Measurements from ENCODE around the gene CLDN14.

The CLDN14 gene

GRCh38 chr21:36487641-36488307 is 7.9 kb upstream of the CLDN14 start:
- H3K27ac ChIP-seq = no peak overlapping the region
- no peaks in the 10 kb centered on the region for H3K79me2 ChIP-seq
- H3K4me1 ChIP-seq = no peaks in the 10 kb centered on the region

GRCh38 chr21:36486246-36486645 is 6.3 kb upstream of the CLDN14 start:
- H3K36me3 ChIP-seq (ENCODE audit: control insufficient read depth, insufficient read depth, low read length) = no peaks in the 10 kb centered on the region
- H2AFZ ChIP-seq = no peak overlapping the region
- no peak for TF ChIP-seq CTCF (IDR thresholded peaks at IDR 0.05)
- no peaks in the 10 kb centered on the region for H3K79me2 ChIP-seq
- H3K4me2 ChIP-seq (ENCODE audit: low read length) = no peak overlapping the region
- no peaks in the 10 kb centered on the region for H3K9me3 ChIP-seq (ENCODE audit: control insufficient read depth, low read length)
- no peaks in the 10 kb centered on the region for H3K4me1 ChIP-seq
- H3K9ac ChIP-seq = no peak overlapping the region
- no peak overlapping the region for H3K27ac ChIP-seq
- no peak overlapping the region for H3K4me3 ChIP-seq (ENCODE audit: low read depth, low read length)
- H3K27me3 ChIP-seq (ENCODE audit: control insufficient read depth, insufficient read depth, low read length) = no peaks in the 10 kb centered on the region

More at GRCh38 chr21:36487641-36488307, 7.9 kb upstream of the CLDN14 start:
- H3K27me3 ChIP-seq (ENCODE audit: control insufficient read depth, insufficient read depth, low read length) = no peaks in the 10 kb centered on the region
- no peak overlapping the region for H2AFZ ChIP-seq
- no peaks in the 10 kb centered on the region for H3K36me3 ChIP-seq (ENCODE audit: control insufficient read depth, insufficient read depth, low read length)
- no peak overlapping the region for H3K4me3 ChIP-seq (ENCODE audit: low read depth, low read length)
- no peak overlapping the region for H3K9ac ChIP-seq
- no peak overlapping the region for H3K4me2 ChIP-seq (ENCODE audit: low read length)
- no peak for TF ChIP-seq CTCF (IDR thresholded peaks at IDR 0.05)
- no peaks in the 10 kb centered on the region for H3K9me3 ChIP-seq (ENCODE audit: control insufficient read depth, low read length)

GRCh38 chr21:36485476-36485875 is 5.6 kb upstream of the CLDN14 start:
- no peak for TF ChIP-seq CTCF (IDR thresholded peaks at IDR 0.05)
- Histone ChIP-seq H3K4me2 (ENCODE audit: low read length) (no peak overlapping the region), H3K9me3 (ENCODE audit: control insufficient read depth, low read length) (no peaks in the 10 kb centered on the region), H3K9ac (no peak overlapping the region), H3K27me3 (ENCODE audit: control insufficient read depth, insufficient read depth, low read length) (no peaks in the 10 kb centered on the region), H2AFZ (no peak overlapping the region), H3K79me2 (no peaks in the 10 kb centered on the region), H3K4me1 (no peaks in the 10 kb centered on the region), H3K4me3 (ENCODE audit: low read depth, low read length) (no peak overlapping the region), H3K36me3 (ENCODE audit: control insufficient read depth, insufficient read depth, low read length) (no peaks in the 10 kb centered on the region), H3K27ac (no peak overlapping the region)

GRCh38 chr21:36483095-36483494 is 3.2 kb upstream of the CLDN14 start:
- H3K36me3 ChIP-seq (ENCODE audit: control insufficient read depth, insufficient read depth, low read length) = no peaks in the 10 kb centered on the region
- no peak for TF ChIP-seq CTCF (IDR thresholded peaks at IDR 0.05)
- no peak overlapping the region for H3K4me2 ChIP-seq (ENCODE audit: low read length)

GRCh38 chr21:36482673-36483072 is 2.8 kb upstream of the CLDN14 start:
- Histone ChIP-seq H3K9ac (no peak overlapping the region), H3K4me3 (ENCODE audit: low read depth, low read length) (no peak overlapping the region), H3K79me2 (no peaks in the 10 kb centered on the region), H3K27me3 (ENCODE audit: control insufficient read depth, insufficient read depth, low read length) (no peaks in the 10 kb centered on the region), H3K4me1 (no peaks in the 10 kb centered on the region), H3K9me3 (ENCODE audit: control insufficient read depth, low read length) (no peaks in the 10 kb centered on the region), H3K27ac (no peak overlapping the region), H3K36me3 (ENCODE audit: control insufficient read depth, insufficient read depth, low read length) (no peaks in the 10 kb centered on the region), H2AFZ (no peak overlapping the region), H3K4me2 (ENCODE audit: low read length) (no peak overlapping the region)
- TF ChIP-seq CTCF (IDR thresholded peaks at IDR 0.05) = no peak

More at GRCh38 chr21:36483095-36483494, 3.2 kb upstream of the CLDN14 start:
- no peaks in the 10 kb centered on the region for H3K79me2 ChIP-seq
- no peak overlapping the region for H3K9ac ChIP-seq
- no peak overlapping the region for H3K4me3 ChIP-seq (ENCODE audit: low read depth, low read length)
- no peaks in the 10 kb centered on the region for H3K9me3 ChIP-seq (ENCODE audit: control insufficient read depth, low read length)
- H2AFZ ChIP-seq = no peak overlapping the region
- no peaks in the 10 kb centered on the region for H3K4me1 ChIP-seq
- H3K27ac ChIP-seq = no peak overlapping the region
- no peaks in the 10 kb centered on the region for H3K27me3 ChIP-seq (ENCODE audit: control insufficient read depth, insufficient read depth, low read length)
